Inflammatory macrophage treated with lipopolysaccharide for 1 hour (primary cell): ENCODE results near the gene EPHA4.

Experiments used
- DNase-seq, 2 donors: peaks; one replicate each; pipeline ENCODE4 v3.0.0-alpha.2; 2020 to 2022

Gene EPHA4

GRCh38 chr2:221381928-221382488 is 190.1 kb downstream of the EPHA4 start:
- no peak for DNase-seq

GRCh38 chr2:221380686-221381085 is 191.4 kb downstream of the EPHA4 start:
- no peak for DNase-seq

- no peak for DNase-seq
Measured at GRCh38 chr2:221380062-221380461, 192.0 kb downstream of the EPHA4 start.

GRCh38 chr2:221377597-221377996 is 194.5 kb downstream of the EPHA4 start:
- DNase-seq = no peak

GRCh38 chr2:221377066-221377465 is 195.0 kb downstream of the EPHA4 start:
- DNase-seq = no peak

- no peak for DNase-seq
Measured at GRCh38 chr2:221374234-221374633, 197.9 kb downstream of the EPHA4 start.

GRCh38 chr2:221372907-221373306 is 199.2 kb downstream of the EPHA4 start:
- no peak for DNase-seq

- no peak for DNase-seq
Measured at GRCh38 chr2:221372159-221372884, 199.8 kb downstream of the EPHA4 start.

- DNase-seq = no peak
Measured at GRCh38 chr2:221371347-221371746, 200.8 kb downstream of the EPHA4 start.

GRCh38 chr2:221370857-221371211 is 201.3 kb downstream of the EPHA4 start:
- no peak for DNase-seq

- no peak for DNase-seq
Measured at GRCh38 chr2:221370076-221370856, 201.8 kb downstream of the EPHA4 start.
